ENCODE measurements around the gene SAMD7.

GRCh38 chr3:169897284-169897683 is 14.1 kb upstream of the SAMD7 start:
- TF ChIP-seq EZH2phosphoT487 (IDR thresholded peaks at IDR 0.05; ENCODE audit: borderline replicate concordance, low read depth, low read length) (no peak), CTCF (conservative IDR thresholded peaks at IDR 0.05; ENCODE audit: low read length) (no peak)

Measured in OCI-LY7 (cell line).